GM04504 (cell line): ENCODE data around the gene ACOT13.
"Not testable (repeated sequence)": the region's sequence is repeated elsewhere in the genome, so short reads cannot be mapped to it uniquely, and the experiment has no call there.

Experiments
- DNase-seq: peaks from one replicate; pipeline ENCODE4 v3.0.0-alpha.2; 2012; ENCODE audit warnings: low read depth

Gene ACOT13

DNA sequence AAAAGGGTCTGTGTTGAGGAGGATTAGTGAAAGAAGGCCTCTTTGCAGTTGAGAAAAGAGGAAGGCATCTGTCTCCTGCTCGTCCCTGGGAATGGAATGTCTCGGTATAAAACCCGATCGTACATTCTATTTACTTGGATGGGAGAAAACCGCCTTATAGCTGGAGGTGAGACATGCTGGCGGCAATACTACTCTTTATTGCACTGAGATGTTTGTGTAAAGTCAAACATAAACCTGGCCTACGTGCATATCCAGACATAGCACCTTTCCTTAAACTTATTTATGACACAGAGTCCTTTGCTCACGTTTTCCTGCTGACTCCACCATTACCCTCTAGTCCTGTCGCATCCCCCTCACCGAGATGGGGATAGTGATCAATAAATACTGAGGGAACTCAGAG is 4.6 kb upstream of the ACOT13 start:
- no peak for DNase-seq

DNA sequence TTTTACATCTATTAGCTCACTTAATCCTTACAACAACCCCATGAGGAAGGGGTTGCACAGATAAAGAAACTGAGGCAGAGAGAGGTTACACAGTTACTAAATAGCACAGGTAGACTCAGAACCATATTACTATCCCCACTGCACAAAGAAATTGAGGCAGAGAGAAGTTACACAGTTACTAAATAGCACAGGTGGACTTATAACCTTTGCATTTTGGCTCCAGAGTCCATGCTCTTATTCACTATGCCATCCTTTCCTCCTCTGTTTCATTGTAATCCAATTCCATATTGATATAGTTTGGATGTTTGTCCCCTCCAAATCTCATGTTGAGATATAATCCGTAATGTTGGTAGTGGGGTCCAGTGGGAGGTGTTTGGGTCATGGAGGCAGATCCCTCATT is 3.7 kb upstream of the ACOT13 start:
- no peak for DNase-seq

DNA sequence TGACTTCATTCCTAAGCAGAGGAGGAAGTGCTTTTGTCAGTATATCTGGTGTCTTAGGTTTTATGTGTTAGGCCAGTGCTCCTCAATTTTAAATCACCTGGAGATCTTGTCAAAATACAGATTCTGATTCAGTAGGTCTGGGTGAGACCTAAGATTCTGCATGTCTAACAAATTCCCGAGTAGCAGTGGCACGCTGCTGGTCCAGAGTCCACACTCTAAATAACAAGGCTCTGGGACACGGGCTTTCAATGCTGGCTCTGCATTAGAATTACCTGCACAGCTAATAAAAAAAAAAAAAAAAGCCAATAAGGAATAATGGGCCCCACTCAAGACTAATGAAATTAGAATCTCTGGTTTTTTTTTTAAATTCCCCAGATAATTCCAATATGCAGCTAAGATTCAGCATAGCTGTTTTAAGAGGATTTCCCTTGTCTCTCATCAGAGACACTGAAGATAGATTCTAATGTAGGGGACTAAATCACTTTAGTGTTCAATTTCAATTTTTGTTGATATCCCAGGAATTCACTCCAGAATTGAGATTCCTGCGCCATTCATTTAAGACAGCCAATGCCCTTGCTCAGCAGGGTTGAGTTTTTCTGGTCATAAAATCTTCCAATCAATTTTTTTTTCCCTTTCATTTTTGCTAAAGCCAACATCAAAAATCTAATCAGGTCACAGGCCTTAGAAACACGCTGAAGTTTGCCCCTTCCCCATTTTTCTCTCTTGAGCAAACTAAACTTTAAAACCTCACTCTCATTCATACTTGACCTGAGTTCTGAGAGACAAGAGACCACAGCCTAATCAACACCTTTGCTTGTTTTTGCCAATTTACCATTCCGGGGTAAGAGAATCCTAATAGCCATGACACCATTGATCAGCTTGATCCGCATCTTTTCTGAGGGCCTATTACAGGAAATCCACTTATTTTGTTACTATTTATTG is 2.6 kb upstream of the ACOT13 start:
- DNase-seq, result no peak

DNA sequence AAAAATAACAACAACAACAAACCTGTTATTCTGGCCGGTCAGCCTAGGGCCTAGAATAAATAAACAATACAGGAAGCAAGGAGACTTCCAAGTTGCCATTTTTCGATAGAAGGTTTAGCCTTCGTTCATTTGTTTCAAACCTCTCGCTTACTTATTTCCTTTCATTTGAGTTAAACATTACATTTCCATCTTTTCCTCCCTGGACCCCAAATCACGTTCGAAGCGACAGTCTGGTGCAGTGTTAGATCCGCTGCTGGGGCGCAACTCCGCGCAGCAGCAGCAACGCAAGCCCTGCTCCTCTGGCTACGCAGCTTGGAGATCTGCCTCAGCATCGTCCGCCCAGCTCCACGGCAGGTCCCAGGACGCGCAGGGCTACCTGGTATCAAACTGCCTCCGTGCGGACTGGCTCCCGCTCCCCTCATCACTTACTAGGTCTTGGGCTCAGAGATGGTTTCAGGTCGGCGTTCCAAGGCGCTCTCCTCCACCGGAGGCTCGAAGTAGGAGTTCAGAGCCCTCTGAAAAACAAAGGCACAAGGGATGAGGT is 708 bp upstream of the ACOT13 start:
- no peak for DNase-seq

DNA sequence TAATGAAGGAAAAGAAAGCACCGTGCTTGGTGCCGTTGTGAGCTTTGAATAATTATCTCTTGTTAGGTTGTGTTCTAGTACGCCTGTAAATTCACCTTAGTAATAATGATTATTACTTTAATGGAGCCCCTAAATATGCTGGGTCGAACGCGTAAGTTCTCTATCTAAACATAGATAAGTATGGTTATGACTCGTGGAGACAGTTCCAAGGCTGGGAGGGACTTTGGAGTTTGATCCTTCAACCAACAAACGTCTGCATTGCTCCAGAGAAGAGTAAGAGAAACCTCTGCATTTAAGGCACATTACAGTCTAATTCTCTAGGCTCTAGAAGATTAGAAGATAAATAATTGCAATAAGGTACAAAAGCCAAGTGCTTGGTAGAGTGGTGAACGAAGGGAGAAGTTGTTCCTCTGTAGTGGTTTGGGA is 514 bp downstream of the ACOT13 start:
- no peak for DNase-seq

DNA sequence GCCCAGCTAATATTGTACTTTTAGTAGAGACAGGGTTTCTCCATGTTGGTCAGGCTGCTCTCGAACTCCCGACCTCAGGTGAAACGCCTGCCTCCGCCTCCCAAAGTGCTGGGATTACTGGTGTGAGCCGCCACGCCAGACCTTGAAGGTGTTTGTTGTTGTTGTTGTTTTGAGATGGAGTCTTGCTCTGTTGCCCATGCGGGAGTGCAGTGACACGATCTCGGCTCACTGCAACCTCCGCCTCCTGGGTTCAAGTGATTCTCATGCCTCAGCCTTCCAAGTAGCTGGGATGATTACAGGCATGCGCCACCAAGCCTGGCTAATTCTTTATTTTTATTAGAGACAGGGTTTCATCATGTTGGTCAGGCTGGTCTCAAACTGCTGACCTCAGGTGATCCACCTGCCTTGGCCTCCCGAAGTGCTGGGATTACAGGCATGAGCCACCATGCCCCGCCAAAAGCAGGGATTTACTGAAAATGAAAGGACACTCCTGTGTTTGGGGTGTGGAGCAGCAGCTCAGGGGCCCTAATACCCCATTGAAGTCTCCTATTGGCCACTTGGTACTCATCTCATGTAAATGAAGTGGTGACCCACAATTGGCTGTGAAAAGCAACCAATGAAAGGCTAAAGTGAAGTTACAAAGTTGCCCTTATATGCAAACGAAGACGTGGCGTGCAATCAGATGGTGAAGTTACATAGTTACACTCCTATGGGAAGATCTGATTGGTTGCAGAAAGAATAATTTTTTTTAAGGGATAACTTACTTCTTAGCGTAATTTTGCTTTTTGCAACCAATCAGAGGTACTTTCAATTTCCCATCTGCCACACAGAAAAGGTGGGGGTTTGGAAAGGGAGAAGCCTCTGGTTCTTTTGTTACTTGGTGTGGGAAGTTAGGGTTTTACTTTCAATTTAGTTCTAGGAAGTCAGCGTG is 1.5 kb downstream of the ACOT13 start:
- DNase-seq, result not testable (repeated sequence)

DNA sequence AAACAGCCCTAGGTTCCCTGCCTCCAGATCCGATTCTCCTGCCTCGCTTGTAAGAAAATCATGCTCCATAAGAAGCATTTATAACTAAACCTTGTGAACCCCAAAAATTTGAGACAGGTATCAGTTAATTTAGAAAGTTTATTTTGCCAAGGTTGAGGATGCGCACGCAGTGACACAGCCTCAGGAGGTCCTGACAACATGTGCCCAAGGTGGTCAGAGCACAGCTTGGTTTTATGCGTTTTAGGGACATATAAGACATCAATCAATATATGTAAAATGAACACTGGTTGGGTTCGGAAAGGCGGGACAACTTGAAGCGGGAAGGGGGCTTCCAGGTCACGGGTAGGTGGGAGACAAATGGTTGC is 2.1 kb downstream of the ACOT13 start:
- DNase-seq, result no peak

DNA sequence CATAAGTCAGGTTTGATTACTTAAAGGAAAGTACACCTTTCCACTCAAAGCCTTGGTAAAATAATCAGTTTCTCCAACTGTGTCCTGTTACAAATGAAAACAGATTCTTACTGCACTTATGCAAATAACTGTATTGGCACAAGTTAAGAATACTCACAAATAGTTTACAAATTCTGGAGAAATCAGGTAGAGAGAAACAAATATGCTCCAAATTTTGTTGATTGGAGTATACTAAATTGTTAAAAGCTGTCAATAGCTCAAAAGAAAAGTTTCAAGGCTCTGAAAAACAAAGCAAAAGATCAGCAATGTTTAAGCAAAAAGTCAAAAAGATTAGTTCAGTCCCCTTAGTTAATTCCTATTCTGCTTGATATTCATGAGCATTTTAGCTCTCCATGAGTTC is 3.6 kb downstream of the ACOT13 start:
- not testable (repeated sequence) for DNase-seq

DNA sequence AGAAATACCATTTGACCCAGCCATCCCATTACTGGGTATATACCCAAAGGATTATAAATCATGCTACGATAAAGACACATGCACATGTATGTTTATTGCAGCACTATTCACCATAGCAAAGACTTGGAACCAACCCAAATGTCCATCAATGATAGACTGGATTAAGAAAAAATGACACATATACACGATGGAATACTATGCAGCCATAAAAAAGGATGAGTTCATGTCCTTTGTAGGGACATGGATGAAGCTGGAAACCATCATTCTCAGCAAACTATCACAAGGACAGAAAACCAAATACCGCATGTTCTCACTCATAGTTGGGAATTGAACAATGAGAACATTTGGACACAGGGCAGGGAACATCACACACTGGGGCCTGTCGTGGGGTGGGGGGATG is 4.2 kb downstream of the ACOT13 start:
- not testable (repeated sequence) for DNase-seq

DNA sequence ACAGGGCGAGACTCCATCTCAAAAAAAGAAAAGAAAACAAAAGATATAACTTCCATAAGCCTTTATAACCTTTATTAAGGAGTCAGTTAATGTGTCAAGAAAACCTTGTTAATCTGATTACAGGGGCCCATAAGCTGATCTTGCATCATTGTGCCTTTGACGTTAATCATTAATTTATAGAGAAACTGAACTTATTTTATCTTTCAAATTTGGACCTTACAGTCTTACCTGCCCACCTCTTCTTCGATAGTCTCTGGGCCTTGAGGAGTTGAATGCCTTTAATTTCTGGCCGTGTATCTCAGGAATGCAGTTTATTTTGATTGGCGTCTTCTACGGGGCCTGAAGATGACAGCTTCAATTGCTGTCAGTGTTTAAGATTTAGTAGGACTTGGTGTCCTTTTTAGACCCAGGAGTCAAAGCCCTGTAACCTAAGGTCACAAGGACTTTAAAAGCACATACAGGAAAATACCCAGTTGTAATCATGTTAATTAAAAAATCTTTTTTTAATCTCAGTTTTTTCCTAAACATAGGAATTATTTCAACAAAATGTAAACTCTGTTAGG is 5.8 kb downstream of the ACOT13 start:
- no peak for DNase-seq

DNA sequence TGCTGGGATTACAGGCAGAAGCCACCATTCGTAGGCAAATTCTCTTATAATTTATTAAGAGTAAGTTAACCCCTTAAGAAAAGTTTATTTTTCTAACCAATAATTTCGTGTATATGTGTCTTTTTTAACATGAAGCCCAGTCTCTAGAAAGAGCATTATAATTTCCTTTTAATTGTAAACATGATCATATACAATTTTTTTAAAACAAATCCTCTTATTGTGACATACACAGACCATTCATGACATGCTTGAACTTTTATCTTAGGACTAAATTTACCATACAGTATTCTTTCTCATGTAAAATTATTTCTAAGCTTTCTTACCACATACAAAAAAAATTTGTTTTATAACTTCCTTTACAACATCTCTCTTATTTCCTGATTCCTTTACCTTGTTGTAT is 6.7 kb downstream of the ACOT13 start:
- DNase-seq, result no peak

DNA sequence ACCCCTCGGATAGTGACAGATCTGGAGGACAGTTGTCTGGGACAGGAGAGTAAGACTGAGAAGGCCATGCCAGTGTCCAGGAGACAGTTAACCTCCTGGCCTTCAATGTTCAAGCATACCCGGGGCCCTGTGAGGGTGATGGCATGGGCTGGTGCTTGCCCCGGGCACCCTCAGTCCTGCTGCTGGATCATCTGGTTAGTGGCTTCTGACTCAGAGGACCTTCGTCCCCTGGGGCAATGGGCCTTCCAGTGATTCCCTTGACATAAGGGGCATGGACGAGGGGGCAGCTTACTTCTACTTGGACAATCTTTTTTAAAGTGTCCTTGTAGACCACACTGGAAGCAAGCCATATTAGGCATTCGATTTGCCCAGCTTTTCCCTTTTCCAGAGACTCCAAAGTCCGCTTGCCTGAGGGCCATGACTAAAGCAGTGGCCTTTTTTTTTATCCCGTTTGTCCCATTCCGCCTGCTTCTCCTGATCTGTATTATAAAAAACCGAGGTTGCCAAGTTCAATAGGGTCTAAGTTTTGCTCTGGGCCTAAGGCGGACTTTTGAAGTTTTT is 12.0 kb downstream of the ACOT13 start:
- DNase-seq, result not testable (repeated sequence)

DNA sequence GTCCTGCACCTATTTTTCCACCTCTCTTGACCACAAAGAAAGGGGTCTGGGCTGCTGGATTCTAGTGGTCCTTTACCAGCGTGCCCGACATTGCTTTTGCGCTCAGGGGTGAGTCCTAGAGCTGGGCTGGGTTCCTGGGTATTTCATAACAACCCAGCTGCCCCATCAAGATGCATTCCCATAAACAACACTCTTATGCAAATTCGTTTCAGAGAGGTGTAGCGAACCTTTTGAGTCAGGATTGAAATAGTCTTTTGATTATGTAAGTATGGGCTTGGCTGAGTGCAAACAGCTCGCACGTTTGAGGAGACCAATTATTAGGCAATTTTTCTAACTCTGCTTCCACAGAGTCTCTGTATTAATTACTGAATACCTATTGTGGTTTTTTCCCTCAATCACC is 13.7 kb downstream of the ACOT13 start:
- no peak for DNase-seq

DNA sequence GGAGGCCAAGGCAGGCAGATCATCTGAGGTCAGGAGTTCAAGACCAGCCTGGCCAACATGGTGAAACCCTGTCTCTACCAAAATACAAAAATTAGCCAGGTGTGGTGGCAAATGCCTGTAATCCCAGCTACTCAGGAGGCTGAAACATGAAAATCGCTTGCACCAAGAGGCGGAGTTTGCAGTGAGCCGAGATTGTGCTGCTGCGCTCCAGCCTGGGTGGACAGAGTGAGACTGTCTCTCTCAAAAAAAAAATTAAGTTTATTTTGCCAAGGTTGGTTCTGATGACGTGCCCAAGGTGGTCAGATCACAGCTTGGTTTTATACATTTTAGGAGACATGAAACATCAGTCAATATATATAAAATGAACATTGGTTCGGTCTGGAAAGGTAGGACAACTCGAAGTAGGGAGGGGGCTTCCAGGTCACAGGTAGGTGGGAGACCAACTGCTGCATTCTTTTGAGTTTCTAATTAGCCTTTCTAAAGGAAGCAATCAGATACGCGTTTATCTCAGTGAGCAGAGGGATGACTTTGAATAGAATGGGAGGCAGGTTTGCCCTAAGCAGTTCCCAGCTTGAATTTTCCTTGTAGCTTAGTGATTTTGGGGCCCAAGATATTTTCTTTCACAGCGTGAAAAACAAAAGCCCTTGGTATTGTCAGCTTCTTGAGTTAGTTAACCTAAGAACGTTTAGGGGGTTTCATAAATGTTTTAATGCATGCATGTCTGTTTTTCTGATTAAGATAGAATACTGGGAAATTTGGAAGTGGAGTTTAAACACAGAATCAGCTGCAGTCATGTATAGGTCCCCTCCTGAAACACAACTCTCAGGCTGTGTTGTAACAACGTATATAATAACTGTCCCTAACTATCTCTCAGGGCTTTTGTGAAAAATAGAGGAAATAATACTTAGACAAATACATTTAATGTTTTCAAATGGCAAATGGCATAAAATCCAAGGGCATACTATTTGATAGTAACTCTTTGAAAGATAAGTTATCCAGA is 16.7 kb downstream of the ACOT13 start:
- no peak for DNase-seq

DNA sequence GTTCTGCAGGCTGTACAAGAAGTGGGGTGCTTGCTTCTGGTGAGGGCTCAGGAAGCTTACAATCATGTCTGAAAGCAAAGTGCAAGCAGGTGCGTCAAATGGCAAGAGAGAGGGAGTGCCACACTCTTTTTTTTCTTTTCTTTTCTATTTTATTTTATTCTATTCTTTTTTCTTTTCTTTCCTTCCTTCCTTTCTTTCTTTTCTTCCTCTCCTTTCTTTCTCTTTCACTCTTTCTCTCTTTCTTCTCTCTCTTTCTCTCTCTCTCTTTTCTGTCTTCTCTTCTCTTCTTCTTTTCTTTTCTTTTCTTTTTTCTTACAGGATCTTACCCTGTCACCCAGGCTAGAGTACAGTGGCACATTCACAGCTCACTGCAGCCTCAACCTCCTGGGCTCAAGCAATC is 19.5 kb downstream of the ACOT13 start:
- DNase-seq, result no peak

DNA sequence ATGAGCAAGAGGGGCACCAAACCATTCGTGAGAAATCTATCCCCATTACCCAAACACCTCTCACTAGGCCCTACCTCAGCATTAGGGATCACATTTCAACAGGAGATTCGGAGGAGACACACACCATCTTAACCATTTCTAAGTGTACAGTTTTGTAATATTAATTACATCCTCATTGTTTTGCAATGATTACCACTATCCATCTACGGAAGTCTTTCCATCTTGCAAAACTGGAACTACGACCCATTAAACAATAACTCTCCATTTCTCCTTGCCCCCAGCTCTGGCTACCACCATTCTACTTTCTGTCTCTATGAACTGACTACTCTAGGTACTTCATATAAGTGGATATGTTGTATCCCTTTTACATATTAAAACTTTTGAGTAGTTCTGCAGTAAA is 20.1 kb downstream of the ACOT13 start:
- no peak for DNase-seq

DNA sequence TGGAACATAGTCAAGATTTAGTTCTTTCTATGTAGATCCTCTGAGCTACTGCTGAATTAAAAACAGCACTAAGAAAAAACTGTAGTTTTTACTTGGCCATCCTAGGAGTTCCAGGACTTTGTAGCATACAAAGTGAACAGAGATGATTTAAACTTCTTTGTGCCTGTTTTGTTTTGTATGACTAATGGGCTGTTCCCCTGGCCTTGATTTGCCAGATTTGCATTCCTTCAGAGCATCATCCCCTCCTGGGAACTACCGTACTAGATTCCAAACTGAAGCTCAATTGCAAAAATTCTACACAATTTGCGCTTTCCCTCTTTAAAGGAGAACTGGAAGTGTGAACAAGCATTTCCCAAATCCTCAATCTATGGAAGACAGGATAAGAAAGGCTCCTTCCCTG is 23.1 kb downstream of the ACOT13 start:
- DNase-seq, result no peak

DNA sequence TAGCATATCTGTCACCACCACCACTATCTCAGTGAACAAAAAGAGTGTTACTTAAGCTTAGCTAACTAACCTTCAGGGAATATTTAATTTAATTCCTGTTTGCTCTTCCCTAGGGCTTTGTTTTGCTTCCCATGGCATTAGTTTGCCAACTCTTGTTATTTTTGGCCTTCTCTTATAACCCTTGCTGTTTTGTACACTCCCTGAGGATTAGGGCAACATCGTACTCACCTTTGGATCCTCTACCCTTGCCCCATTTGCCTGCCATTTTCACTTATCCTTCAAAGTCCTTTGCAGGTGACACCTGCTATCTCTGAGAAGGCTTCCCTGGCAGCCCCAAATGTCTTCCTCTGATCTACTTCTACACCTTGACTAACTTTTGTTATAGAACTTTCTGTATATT is 23.7 kb downstream of the ACOT13 start:
- DNase-seq, result no peak

DNA sequence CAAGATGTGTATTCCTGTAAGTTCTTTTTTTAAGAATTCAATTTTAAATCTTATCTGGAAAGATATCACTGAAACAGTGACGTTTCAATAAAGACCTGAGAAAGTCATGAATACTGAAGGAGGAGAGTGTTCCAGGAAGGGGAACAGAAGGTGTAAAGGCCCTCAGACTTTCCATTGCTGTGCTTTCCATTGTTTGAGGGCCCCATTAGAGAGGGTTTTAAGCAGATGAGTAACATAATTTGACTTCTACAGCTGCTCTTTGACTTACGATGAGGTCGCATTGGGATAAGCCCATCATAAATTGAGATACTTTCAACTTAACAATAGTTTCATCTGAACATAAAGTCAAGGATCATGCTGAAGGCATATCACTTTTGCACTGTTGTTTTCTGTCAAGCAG is 24.7 kb downstream of the ACOT13 start:
- no peak for DNase-seq

DNA sequence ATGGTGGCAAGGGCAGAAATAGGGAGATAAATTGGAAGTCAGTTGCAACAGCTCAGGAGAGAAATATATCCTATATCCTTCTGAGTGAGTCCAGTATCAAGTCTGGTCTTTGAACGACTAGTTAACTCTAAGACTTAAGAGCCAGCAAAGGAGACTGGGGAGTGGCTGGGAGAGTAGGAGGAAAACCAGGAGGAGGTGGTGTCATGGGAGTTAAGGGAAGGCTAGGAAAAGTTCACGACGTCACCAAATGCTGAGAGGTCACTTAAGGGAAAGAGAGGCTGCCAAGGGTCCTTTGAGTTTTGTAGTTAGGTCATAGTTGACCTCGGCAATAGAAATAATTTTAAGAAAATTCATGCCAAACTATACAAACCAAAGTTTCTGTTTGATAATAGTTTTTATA is 25.1 kb downstream of the ACOT13 start:
- DNase-seq, result no peak

DNA sequence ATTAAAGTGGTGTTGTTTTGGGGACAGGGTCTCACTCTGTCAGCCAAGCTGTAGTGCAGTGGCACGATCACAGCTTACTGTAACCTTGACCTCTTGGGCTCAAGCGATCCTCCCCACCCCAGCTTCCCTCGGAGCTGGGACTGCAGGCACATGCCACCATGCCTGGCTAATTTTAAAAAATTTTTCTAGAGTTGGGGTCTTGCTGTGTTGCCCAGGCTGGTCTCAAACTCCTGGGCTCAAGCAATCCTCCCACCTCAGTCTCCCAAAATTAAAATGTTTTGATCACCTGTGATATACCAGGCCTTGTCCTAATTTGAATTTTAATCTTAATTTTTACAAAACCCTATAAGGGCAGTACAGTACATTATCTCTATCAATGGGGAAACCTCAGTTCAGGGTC is 25.5 kb downstream of the ACOT13 start:
- no peak for DNase-seq
